Hepatocyte (in vitro differentiated cells): ENCODE data around the gene FGR. TPM values are rescaled to one million over a fixed set of nuclear protein-coding genes. Genes with fewer than 3 reads are reported as not detected.

ENCODE experiments used
- DNase-seq: peaks from one replicate; pipeline ENCODE4 v3.0.0-alpha.2; 2016; ENCODE audit warnings: low spot score
- H2AFZ ChIP-seq: fragments of 200-600 bp; sonication (generic); 2 replicates; pipeline ENCODE4 v1.6.0; 2016; ENCODE audit warnings: antibody characterized with exemption, mild to moderate bottlenecking
- H3K27ac ChIP-seq: fragments of 200-600 bp; sonication (generic); 2 replicates; pipeline ENCODE4 v1.5.1; 2016; ENCODE audit warnings: mild to moderate bottlenecking
- H3K27me3 ChIP-seq: fragments of 200-600 bp; sonication (generic); 2 replicates; pipeline ENCODE4 v1.6.1; 2016
- H3K36me3 ChIP-seq: fragments of 200-600 bp; sonication (generic); replicated peaks from 2 replicates; pipeline ENCODE4 v1.5.1; 2016; ENCODE audit warnings: low read depth; ENCODE audit not compliant: insufficient read depth
- H3K4me1 ChIP-seq: fragments of 200-600 bp; sonication (generic); 2 replicates; pipeline ENCODE4 v1.5.1; 2016; ENCODE audit warnings: mild to moderate bottlenecking, moderate library complexity; ENCODE audit not compliant: insufficient read depth
- H3K4me2 ChIP-seq: fragments of 200-600 bp; sonication (generic); 2 replicates; pipeline ENCODE4 v1.6.0; 2016
- H3K4me3 ChIP-seq: fragments of 200-600 bp; sonication (generic); 2 replicates; pipeline ENCODE4 v1.5.1; 2016; ENCODE audit warnings: mild to moderate bottlenecking
- H3K79me2 ChIP-seq: fragments of 200-600 bp; sonication (generic); 2 replicates; pipeline ENCODE4 v1.6.0; 2017; ENCODE audit warnings: mild to moderate bottlenecking
- H3K9me2 ChIP-seq: fragments of 200-600 bp; sonication (generic); replicated peaks from 2 replicates; pipeline ENCODE4 v1.6.0; 2017; ENCODE audit warnings: mild to moderate bottlenecking; ENCODE audit not compliant: insufficient read depth
- H3K9me3 ChIP-seq: fragments of 200-600 bp; sonication (generic); 2 replicates; pipeline ENCODE4 v1.5.1; 2016; ENCODE audit warnings: low read depth, mild to moderate bottlenecking
- H4K20me1 ChIP-seq: fragments of 200-600 bp; sonication (generic); 2 replicates; pipeline ENCODE4 v1.6.0; 2016; ENCODE audit warnings: mild to moderate bottlenecking; ENCODE audit not compliant: insufficient read depth, poor library complexity, severe bottlenecking
- CTCF ChIP-seq: fragments of 200-600 bp; sonication (generic); IDR thresholded peaks from 2 replicates; pipeline ENCODE4 v1.5.1; 2016; ENCODE audit warnings: antibody characterized with exemption, mild to moderate bottlenecking; ENCODE audit not compliant: poor library complexity
- EZH2 ChIP-seq: fragments of 200-600 bp; sonication (generic); IDR thresholded peaks from 2 replicates; pipeline ENCODE4 v1.6.1; 2016; ENCODE audit warnings: antibody characterized with exemption, mild to moderate bottlenecking, borderline replicate concordance
- EZH2phosphoT487 ChIP-seq: fragments of 200-600 bp; sonication (generic); IDR thresholded peaks from one replicate; pipeline ENCODE4 v1.6.1; 2018; ENCODE audit warnings: antibody characterized with exemption, mild to moderate bottlenecking, low read depth, moderate library complexity; ENCODE audit not compliant: unreplicated experiment, severe bottlenecking
- WGBS: methylation state at CpG from one replicate; pipeline ENCODE4 v1.1.6; 2016; ENCODE audit warnings: low lambda C conversion rate; ENCODE audit errors: missing lambda C conversion rate; 5-methylcytosine and 5-hydroxymethylcytosine counted together
- polyA plus RNA-seq: library from polyadenylated mRNA; unstranded; fragments of >200 nt; fragmentation: Nextera tagmentation; extraction: Ambion mirVana; gene quantifications from 2 replicates; pipeline ENCODE4 v1.2.1, GENCODE V29; 2016
- total RNA-seq: library from RNA; depleted of rRNA; stranded (reverse); fragments of >200 nt; gene quantifications from 2 replicates; pipeline ENCODE4 v1.2.3, GENCODE V29; 2014

Gene FGR
- total and polyA plus RNA-seq, 2 experiments from 2014 or later, result 0.28 to 0.73 TPM

GRCh38 chr1:27614043-27614624 is 20.9 kb downstream of the FGR start:
- peaks cover 6% of the 10 kb centered on the region for H3K4me1 ChIP-seq
- no peak overlapping the region for H2AFZ ChIP-seq
- H4K20me1 ChIP-seq, result no peaks in the 10 kb centered on the region
- H3K4me2 ChIP-seq, result peak overlapping the region; percentile 72
- H3K9me3 ChIP-seq, result no peaks in the 10 kb centered on the region
- no peak overlapping the region for H3K4me3 ChIP-seq
- H3K27ac ChIP-seq, result no peak overlapping the region
- no peak for TF ChIP-seq EZH2
- no peak for TF ChIP-seq EZH2phosphoT487
- TF ChIP-seq CTCF, result no peak
- no peak for DNase-seq
- 90% methylated on average over 16 of the region's 16 CpGs for WGBS
- no peaks in the 10 kb centered on the region for H3K27me3 ChIP-seq
- no peaks in the 10 kb centered on the region for H3K9me2 ChIP-seq
- no peaks in the 10 kb centered on the region for H3K79me2 ChIP-seq
- no peaks in the 10 kb centered on the region for H3K36me3 ChIP-seq

- 88% methylated on average over 11 of the region's 12 CpGs for WGBS
- H3K36me3 ChIP-seq, result no peaks in the 10 kb centered on the region
- H3K27ac ChIP-seq, result no peak overlapping the region
- no peaks in the 10 kb centered on the region for H4K20me1 ChIP-seq
- no peak overlapping the region for H3K4me2 ChIP-seq
- H3K9me2 ChIP-seq, result no peaks in the 10 kb centered on the region
- peaks cover 6% of the 10 kb centered on the region for H3K4me1 ChIP-seq
- H2AFZ ChIP-seq, result no peak overlapping the region
- no peaks in the 10 kb centered on the region for H3K27me3 ChIP-seq
- TF ChIP-seq EZH2phosphoT487 (no peak), EZH2 (no peak), CTCF (no peak)
- no peak for DNase-seq
- H3K79me2 ChIP-seq, result no peaks in the 10 kb centered on the region
- no peaks in the 10 kb centered on the region for H3K9me3 ChIP-seq
- no peak overlapping the region for H3K4me3 ChIP-seq
These were observed 22.3 kb downstream of the FGR start for GRCh38 chr1:27612718-27613117.

GRCh38 chr1:27611450-27611849 is 23.5 kb downstream of the FGR start:
- Histone ChIP-seq H3K4me1 (peaks cover 18% of the 10 kb centered on the region), H3K79me2 (no peaks in the 10 kb centered on the region), H3K9me3 (no peaks in the 10 kb centered on the region), H2AFZ (no peak overlapping the region), H3K27ac (no peak overlapping the region), H3K27me3 (no peaks in the 10 kb centered on the region), H3K36me3 (no peaks in the 10 kb centered on the region), H3K9me2 (no peaks in the 10 kb centered on the region), H3K4me2 (no peak overlapping the region), H4K20me1 (no peaks in the 10 kb centered on the region), H3K4me3 (no peak overlapping the region)
- WGBS, result 73% methylated on average over 4 of the region's 4 CpGs
- DNase-seq, result no peak
- no peak for TF ChIP-seq EZH2phosphoT487
- TF ChIP-seq EZH2, result no peak
- no peak for TF ChIP-seq CTCF
